Measurements from ENCODE around the gene ABL2. TPM values are rescaled to one million over a fixed set of nuclear protein-coding genes. Genes with fewer than 3 reads are reported as not detected.

ABL2 gene
- total RNA-seq, 1 donor: 14.6 TPM

GRCh38 chr1:179087665-179088064 is 141.8 kb downstream of the ABL2 start:
- Histone ChIP-seq H3K9me3 (ENCODE audit: low read depth, low read length) (no peaks in the 10 kb centered on the region), H3K4me3 (ENCODE audit: low read length) (no peak overlapping the region), H3K4me1 (ENCODE audit: insufficient read depth, low read length) (peaks cover 39% of the 10 kb centered on the region), H3K27me3 (ENCODE audit: insufficient read depth, low read length) (no peaks in the 10 kb centered on the region)

- H3K4me3 ChIP-seq (ENCODE audit: low read length): no peak overlapping the region
- H3K9me3 ChIP-seq (ENCODE audit: low read depth, low read length): no peaks in the 10 kb centered on the region
- H3K27me3 ChIP-seq (ENCODE audit: insufficient read depth, low read length): no peaks in the 10 kb centered on the region
- H3K4me1 ChIP-seq (ENCODE audit: insufficient read depth, low read length): peaks cover 42% of the 10 kb centered on the region
Observed at GRCh38 chr1:179083533-179083932, 145.9 kb downstream of the ABL2 start.

GRCh38 chr1:179082999-179083335 is 146.5 kb downstream of the ABL2 start:
- Histone ChIP-seq H3K27me3 (ENCODE audit: insufficient read depth, low read length) (no peaks in the 10 kb centered on the region), H3K4me1 (ENCODE audit: insufficient read depth, low read length) (peaks cover 36% of the 10 kb centered on the region), H3K4me3 (ENCODE audit: low read length) (peak overlapping the region; percentile 78), H3K9me3 (ENCODE audit: low read depth, low read length) (no peaks in the 10 kb centered on the region)

GRCh38 chr1:179082333-179082998 is 147.0 kb downstream of the ABL2 start:
- Histone ChIP-seq H3K4me3 (ENCODE audit: low read length) (peak overlapping the region; percentile 78), H3K27me3 (ENCODE audit: insufficient read depth, low read length) (no peaks in the 10 kb centered on the region), H3K4me1 (ENCODE audit: insufficient read depth, low read length) (peaks cover 31% of the 10 kb centered on the region), H3K9me3 (ENCODE audit: low read depth, low read length) (no peaks in the 10 kb centered on the region)

- peaks cover 30% of the 10 kb centered on the region for H3K4me1 ChIP-seq (ENCODE audit: insufficient read depth, low read length)
- H3K9me3 ChIP-seq (ENCODE audit: low read depth, low read length): no peaks in the 10 kb centered on the region
Observed at GRCh38 chr1:179081687-179082332, 147.7 kb downstream of the ABL2 start, which contains the start of gene TOR3A. TSS of gene TOR3A (plus strand) at chr1:179082070. CDS start at chr1:179082129, 59 bp downstream.

GRCh38 chr1:179080866-179081686 is 148.4 kb downstream of the ABL2 start:
- peaks cover 30% of the 10 kb centered on the region for H3K4me1 ChIP-seq (ENCODE audit: insufficient read depth, low read length)
- no peaks in the 10 kb centered on the region for H3K9me3 ChIP-seq (ENCODE audit: low read depth, low read length)
- no peaks in the 10 kb centered on the region for H3K27me3 ChIP-seq (ENCODE audit: insufficient read depth, low read length)
- H3K4me3 ChIP-seq (ENCODE audit: low read length): peak overlapping the region; percentile 78

More at GRCh38 chr1:179081687-179082332, 147.7 kb downstream of the ABL2 start, which contains the start of gene TOR3A:
- Histone ChIP-seq H3K27me3 (ENCODE audit: insufficient read depth, low read length) (no peaks in the 10 kb centered on the region), H3K4me3 (ENCODE audit: low read length) (peak within 1 kb of the TSS; percentile 78)

- Histone ChIP-seq H3K9me3 (ENCODE audit: low read depth, low read length) (no peaks in the 10 kb centered on the region), H3K27me3 (ENCODE audit: insufficient read depth, low read length) (no peaks in the 10 kb centered on the region), H3K4me1 (ENCODE audit: insufficient read depth, low read length) (peaks cover 29% of the 10 kb centered on the region), H3K4me3 (ENCODE audit: low read length) (no peak overlapping the region)
Observed at GRCh38 chr1:179079113-179079761, 150.2 kb downstream of the ABL2 start.

- H3K27me3 ChIP-seq (ENCODE audit: insufficient read depth, low read length): no peaks in the 10 kb centered on the region
- H3K4me3 ChIP-seq (ENCODE audit: low read length): no peak overlapping the region
- H3K4me1 ChIP-seq (ENCODE audit: insufficient read depth, low read length): peaks cover 11% of the 10 kb centered on the region
- no peaks in the 10 kb centered on the region for H3K9me3 ChIP-seq (ENCODE audit: low read depth, low read length)
Observed at GRCh38 chr1:179077396-179077795, 152.1 kb downstream of the ABL2 start.

- H3K4me3 ChIP-seq (ENCODE audit: low read length): no peak overlapping the region
- H3K27me3 ChIP-seq (ENCODE audit: insufficient read depth, low read length): no peaks in the 10 kb centered on the region
- no peaks in the 10 kb centered on the region for H3K9me3 ChIP-seq (ENCODE audit: low read depth, low read length)
- no peaks in the 10 kb centered on the region for H3K4me1 ChIP-seq (ENCODE audit: insufficient read depth, low read length)
Observed at GRCh38 chr1:179066471-179066870, 163.0 kb downstream of the ABL2 start.

- Histone ChIP-seq H3K4me3 (ENCODE audit: low read length) (no peak overlapping the region), H3K9me3 (ENCODE audit: low read depth, low read length) (no peaks in the 10 kb centered on the region), H3K4me1 (ENCODE audit: insufficient read depth, low read length) (no peaks in the 10 kb centered on the region), H3K27me3 (ENCODE audit: insufficient read depth, low read length) (no peaks in the 10 kb centered on the region)
Observed at GRCh38 chr1:179061360-179062282, 167.9 kb downstream of the ABL2 start.

- H3K9me3 ChIP-seq (ENCODE audit: low read depth, low read length): no peaks in the 10 kb centered on the region
- no peaks in the 10 kb centered on the region for H3K4me1 ChIP-seq (ENCODE audit: insufficient read depth, low read length)
- no peak overlapping the region for H3K4me3 ChIP-seq (ENCODE audit: low read length)
- H3K27me3 ChIP-seq (ENCODE audit: insufficient read depth, low read length): no peaks in the 10 kb centered on the region
Observed at GRCh38 chr1:179058487-179059483, 170.7 kb downstream of the ABL2 start.

GRCh38 chr1:179055937-179056336 is 173.5 kb downstream of the ABL2 start:
- no peak overlapping the region for H3K4me3 ChIP-seq (ENCODE audit: low read length)
- no peaks in the 10 kb centered on the region for H3K4me1 ChIP-seq (ENCODE audit: insufficient read depth, low read length)
- no peaks in the 10 kb centered on the region for H3K27me3 ChIP-seq (ENCODE audit: insufficient read depth, low read length)
- H3K9me3 ChIP-seq (ENCODE audit: low read depth, low read length): no peaks in the 10 kb centered on the region

GRCh38 chr1:179053486-179053885 is 176.0 kb downstream of the ABL2 start:
- no peaks in the 10 kb centered on the region for H3K4me1 ChIP-seq (ENCODE audit: insufficient read depth, low read length)
- H3K27me3 ChIP-seq (ENCODE audit: insufficient read depth, low read length): no peaks in the 10 kb centered on the region
- H3K4me3 ChIP-seq (ENCODE audit: low read length): no peak overlapping the region
- no peaks in the 10 kb centered on the region for H3K9me3 ChIP-seq (ENCODE audit: low read depth, low read length)
